Activated CD4-positive, alpha-beta T cell treated with anti-CD3 and anti-CD28 coated beads, Interleukin-2, amount 50 U/mL, for 16 hours (primary cell): Measurements from ENCODE around the gene LILRB4.
"Not testable (repeated sequence)": the region's sequence is repeated elsewhere in the genome, so short reads cannot be mapped to it uniquely, and the experiment has no call there.

Experiments used
- DNase-seq: peaks from one replicate; pipeline ENCODE4 v3.0.0-alpha.2; 2020

LILRB4 gene

DNA sequence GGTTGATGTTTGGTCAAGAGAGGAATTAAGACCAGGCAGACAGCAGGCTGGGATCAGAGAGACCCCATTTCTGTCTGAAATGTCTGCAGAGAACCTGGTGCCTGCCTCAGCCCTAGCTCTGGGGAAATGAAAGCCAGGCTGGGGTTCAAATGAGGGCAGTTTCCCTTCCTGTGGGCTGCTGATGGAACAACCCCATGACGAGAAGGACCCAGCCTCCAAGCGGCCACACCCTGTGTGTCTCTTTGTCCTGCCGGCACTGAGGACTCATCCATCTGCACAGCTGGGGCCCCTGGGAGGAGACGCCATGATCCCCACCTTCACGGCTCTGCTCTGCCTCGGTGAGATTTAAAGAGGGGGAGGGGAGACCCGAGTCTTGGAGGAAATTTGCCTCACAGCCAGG is at the start of gene LILRB4:
Gene LILRB4, plus strand, starts transcription at position 256 of the 400 bp plus-strand sequence. Its CDS starts 49 bp downstream, at position 305.
- DNase-seq = no peak

- no peak for DNase-seq
Observed at GRCh38 chr19:54614726-54615125, 48.1 kb upstream of the LILRB4 start.

DNA sequence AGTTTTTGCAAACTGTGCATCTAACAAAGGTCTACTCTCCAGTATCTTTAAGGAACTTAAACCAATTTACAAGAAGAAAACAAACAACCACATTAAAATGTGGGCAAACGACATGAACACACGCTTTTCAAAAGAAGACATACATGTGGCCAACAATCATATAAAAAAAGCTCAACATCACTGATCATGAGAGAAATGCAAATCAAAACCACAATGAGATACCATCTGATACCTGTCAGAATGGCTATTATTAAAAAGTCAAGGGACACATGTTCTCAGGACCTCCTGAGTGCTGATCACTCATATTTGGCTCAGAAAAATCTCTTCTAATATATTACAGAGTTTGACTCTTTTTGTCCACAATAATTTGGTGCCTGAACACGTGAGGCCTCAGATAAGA is 46.7 kb upstream of the LILRB4 start:
- no peak for DNase-seq

GRCh38 chr19:54616821-54617560 is 45.8 kb upstream of the LILRB4 start:
- no peak for DNase-seq

- DNase-seq = no peak
Observed at GRCh38 chr19:54620464-54620863, 42.3 kb upstream of the LILRB4 start.

DNA sequence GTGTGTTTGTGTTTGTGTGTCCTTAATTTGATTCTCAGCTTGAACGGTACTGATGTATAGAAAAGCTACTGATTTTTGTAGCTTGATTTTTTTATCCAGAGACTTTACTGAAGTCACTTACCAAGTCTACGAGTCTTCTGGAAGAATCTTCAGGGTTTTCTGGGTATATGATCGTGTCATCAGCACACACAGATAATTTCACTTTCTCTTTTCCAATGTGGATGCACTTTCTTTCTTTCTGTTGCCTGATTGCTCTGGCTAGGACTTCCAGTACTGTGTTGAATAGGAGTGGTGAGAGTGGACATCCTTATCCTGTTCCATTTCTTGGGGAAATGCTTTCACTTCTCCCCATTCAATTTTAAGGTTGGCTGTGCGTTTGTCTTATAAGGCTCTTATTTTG is 40.4 kb upstream of the LILRB4 start:
- DNase-seq = no peak

DNA sequence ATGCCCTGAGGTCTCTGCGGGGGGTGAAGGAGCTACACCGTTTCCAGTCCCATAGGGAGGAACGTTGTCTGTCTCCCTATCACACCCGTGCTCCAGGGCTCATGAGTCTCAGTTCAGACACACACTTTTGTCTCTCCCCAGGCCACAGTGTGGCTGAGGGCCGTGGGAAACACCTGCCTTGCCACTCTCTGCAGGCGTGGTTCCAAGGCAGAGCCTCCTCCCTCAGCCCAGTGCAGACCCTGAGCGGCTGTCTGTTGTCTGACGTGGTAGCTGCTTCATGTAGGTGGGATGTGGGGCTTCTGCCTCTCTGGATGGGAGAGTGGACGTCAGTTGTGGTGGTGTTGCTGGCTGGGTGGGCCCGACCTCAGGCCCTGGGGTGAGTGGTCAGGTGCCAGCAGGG is 38.6 kb upstream of the LILRB4 start:
- not testable (repeated sequence) for DNase-seq

DNA sequence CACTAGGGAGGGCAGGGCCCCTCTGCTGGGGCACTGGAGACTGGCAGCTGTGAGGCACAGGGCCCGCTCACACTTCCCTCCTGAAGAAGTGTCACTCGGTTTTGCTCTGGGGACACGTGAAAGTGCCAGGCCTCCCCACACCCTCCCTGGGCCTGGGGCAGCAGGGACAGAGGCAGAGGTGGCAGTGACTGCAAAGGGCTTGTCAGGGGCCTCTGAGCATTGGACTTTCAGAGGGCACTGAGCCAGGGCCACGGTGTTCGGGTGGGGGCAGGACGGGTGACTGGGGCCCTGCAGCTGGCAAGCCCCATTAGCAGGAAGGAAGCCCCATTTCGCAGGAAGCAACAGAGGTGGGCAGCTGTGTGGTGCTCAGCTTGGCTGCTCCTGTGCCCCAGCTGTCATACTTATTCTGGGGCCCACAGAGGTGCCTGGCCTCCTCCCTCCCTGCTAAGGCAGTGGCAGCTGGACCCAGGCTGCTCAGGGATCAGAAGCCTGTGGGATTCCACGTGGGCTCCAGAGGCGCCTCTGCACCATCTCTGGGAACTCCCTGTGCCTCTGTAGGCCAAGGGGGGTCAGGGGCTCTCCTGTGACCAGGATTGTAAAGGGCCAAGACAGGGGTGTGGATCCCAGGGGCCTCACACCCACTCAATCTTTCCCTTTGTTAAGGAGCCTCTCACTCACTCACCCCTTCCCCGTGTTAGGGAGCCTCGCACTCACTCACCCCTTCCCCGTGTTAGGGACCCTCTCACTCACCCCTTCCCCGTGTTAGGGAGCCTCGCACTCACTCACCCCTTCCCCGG is 37.7 kb upstream of the LILRB4 start:
- not testable (repeated sequence) for DNase-seq

GRCh38 chr19:54626757-54627156 is 36.0 kb upstream of the LILRB4 start:
- DNase-seq = no peak

GRCh38 chr19:54627912-54628311 is 34.9 kb upstream of the LILRB4 start:
- DNase-seq = not testable (repeated sequence)

DNA sequence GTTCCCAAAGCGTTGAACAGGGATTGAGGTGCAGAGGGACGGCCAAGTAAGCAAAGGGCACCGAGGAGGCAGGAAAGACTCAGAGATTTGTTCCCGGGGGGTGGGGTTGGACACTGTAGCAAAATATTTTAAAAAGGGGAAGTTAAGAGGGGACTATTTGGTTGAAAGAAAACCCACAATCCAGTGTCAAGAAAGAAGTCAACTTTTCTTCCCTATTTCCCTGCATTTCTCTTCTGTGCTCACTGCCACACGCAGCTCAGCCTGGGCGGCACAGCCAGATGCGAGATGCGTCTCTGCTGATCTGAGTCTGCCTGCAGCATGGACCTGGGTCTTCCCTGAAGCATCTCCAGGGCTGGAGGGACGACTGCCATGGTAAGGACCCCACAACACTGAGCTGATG is 32.5 kb upstream of the LILRB4 start, which contains the start of gene LILRB1:
Gene LILRB1, plus strand, starts transcription at position 223 of the 400 bp plus-strand sequence. CDS start 590 bp downstream, outside the sequence.
- not testable (repeated sequence) for DNase-seq

- no peak for DNase-seq
Observed at GRCh38 chr19:54630782-54631181, 32.0 kb upstream of the LILRB4 start.

DNA sequence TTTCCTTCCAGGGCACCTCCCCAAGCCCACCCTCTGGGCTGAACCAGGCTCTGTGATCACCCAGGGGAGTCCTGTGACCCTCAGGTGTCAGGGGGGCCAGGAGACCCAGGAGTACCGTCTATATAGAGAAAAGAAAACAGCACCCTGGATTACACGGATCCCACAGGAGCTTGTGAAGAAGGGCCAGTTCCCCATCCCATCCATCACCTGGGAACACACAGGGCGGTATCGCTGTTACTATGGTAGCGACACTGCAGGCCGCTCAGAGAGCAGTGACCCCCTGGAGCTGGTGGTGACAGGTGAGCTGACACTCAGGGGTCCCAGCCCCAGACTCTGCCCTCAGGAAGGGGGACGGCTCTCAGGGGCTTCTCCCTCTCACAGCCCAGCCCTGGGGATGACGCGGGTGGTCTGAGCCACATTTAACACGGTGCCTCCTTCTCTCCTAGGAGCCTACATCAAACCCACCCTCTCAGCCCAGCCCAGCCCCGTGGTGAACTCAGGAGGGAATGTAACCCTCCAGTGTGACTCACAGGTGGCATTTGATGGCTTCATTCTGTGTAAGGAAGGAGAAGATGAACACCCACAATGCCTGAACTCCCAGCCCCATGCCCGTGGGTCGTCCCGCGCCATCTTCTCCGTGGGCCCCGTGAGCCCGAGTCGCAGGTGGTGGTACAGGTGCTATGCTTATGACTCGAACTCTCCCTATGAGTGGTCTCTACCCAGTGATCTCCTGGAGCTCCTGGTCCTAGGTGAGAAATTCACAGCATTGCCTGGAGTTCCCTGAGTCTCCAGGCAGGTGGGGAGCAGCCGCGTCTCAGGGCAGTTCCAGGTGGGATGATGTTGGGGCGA is 31.1 kb upstream of the LILRB4 start:
- not testable (repeated sequence) for DNase-seq

- not testable (repeated sequence) for DNase-seq
Observed at GRCh38 chr19:54632517-54632916, 30.3 kb upstream of the LILRB4 start.

- no peak for DNase-seq
Observed at GRCh38 chr19:54633401-54633800, 29.4 kb upstream of the LILRB4 start.

DNA sequence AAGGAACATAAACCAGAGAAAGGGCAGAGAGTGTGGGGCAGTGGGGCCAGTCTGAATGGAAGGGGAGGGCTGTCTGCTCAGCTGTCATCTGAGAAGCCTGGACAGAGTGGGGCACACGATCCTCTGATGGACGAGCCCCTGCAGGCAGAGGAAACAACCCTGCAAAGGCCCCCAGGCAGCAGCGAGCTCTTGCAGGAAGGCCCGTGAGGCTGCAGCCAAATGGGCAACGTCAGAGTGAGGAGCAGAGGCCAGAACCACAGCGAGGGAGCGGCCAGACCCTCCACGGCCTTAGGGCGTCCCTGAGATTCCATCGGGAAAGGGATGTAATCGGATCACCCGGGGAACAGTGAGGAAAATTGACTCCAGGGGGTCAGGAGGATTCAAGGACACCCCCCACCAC is 26.7 kb upstream of the LILRB4 start:
- not testable (repeated sequence) for DNase-seq

DNA sequence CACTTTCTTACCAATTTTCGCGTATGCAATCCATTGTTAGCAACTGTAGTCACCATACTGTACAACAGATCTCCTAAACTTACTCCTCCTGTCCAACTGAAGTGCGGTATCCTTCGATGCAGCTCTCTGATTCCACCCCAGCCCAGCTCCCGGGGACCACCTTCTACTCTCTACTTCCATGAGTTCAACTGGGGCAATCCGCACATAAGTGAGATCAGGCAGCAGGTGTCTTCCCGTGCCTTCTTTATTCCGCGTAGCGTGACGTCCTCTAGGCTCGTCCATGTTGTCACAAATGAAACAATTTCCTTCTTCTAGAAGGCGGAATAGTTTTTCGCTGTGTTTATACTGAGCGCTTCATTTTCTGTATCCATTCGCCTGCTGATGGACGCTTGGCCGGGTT is 24.1 kb upstream of the LILRB4 start:
- DNase-seq = no peak

DNA sequence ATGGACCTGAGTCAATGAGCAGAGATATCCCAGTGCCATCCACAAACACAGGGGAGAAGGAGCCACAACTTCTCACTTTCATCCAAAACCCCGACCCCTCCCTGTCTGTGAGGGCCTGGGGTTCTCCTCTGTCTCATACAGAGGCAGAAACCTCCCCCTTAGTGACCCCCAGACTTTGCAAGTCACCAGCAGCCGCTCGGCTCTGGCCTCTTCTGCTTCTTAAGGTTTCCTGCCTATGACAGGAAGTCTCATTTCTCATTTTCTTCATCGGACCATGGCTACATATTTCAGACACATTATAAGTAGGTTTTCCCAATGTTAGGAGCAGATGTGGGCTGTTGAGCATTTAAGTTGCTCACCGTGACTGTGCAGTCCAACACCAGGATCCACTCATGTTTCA is 19.8 kb upstream of the LILRB4 start:
- DNase-seq = not testable (repeated sequence)

DNA sequence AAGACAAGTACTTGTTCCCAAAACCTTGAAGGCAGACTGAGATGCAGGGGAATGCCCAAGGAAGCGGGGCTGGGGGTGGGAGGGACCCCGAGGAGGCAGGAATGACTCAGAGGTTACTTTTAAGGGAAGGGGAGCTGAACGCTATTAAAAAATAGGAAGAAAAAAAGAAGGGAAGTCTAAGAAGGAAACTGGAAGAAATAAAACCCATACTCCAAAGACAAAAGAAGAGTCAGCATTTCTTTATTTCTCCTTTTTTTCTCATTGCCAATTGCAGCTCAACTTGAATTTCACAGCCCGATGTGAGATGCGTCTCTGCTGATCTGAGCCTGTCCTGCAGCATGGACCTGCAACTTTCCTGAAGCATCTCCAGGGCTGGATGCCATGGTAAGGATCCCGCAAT is 19.2 kb upstream of the LILRB4 start:
- DNase-seq = not testable (repeated sequence)

- DNase-seq = no peak
Observed at GRCh38 chr19:54644056-54644455, 18.7 kb upstream of the LILRB4 start.

DNA sequence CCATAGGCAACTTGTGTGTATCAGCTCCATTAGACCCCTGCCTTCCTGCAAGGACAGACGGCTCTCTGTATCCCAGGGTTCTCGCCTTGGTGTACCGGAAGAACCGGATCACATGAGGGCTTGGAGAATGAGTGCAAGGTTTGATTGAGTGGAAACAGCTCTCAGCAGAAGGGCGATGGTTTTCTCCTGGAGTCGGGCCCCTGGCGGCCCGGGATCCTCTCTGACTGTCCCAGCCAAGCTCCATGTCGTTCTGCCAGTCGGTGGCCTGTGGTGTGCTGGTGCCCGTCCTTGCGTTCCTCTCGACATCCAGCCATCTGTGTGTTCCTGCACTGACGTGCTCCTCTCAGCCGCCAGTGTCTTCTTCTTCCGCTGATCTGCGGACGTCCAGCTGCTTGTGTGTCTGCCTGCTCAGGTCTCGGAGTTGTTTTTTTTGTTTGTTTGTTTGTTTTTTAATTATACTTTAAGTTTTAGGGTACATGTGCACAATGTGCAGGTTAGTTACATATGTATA is 16.4 kb upstream of the LILRB4 start:
- no peak for DNase-seq

- no peak for DNase-seq
Observed at GRCh38 chr19:54648129-54648528, 14.7 kb upstream of the LILRB4 start.

GRCh38 chr19:54650108-54650655 is 12.6 kb upstream of the LILRB4 start:
- no peak for DNase-seq
